Measurements from ENCODE around the gene WDR62.
"Not testable (repeated sequence)": the region's sequence is repeated elsewhere in the genome, so short reads cannot be mapped to it uniquely, and the experiment has no call there.

Gene WDR62

DNA sequence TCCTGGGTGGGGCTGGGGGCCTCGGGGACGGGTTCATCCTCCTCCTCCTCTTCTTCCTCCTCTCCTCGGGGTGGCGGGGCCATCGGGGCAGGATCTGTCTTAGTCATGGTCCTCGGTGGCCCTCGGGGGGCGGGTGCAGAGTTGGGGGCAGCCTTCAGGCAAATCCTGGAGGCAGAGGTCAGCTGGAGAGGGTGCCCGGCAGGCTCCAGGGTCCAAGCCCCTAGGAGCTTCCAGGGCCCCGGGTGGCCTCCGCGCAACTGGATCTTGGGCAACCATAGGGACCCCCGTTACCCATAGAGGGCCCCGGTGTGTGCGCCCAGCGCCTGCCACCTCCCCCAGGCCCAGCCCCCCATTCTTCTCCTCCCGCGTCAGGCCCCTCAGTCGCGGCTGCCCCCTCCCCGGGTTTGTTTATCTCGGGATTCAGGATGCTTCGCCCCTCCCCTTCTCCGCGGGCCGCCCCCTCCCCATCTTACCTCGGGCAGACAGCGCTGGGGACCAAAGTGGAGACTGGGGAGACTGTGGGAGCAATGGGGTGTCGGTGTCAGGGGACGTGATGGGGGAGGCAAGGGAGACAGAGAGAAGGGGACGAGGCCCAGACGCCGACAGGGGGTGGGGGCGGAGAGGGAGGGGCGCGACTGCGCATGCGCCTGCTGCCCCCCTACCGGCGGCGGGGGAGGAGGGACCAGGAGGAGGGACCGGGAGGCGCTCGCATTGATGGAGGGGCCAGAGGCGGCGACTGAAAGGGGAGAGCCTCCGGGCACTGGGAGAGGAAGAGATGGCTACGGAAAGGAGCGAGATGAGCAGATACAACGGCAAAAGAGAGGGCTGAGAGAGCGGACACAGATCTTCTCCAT is 22.2 kb upstream of the WDR62 start, which contains the start of gene CLIP3:
CLIP3 (minus strand) TSS at position 623 of the 854 bp plus-strand sequence; CDS start at position 107, 516 bp downstream.
- DNase-seq (ENCODE audit: low read depth in 2 of 2): no peak

- no peak for DNase-seq (ENCODE audit: low read depth in 2 of 2)
Observed at GRCh38 chr19:36040495-36040894, 14.2 kb upstream of the WDR62 start.

- not testable (repeated sequence) for DNase-seq (ENCODE audit: low read depth in 2 of 2)
Observed at GRCh38 chr19:36041092-36041491, 13.6 kb upstream of the WDR62 start.

DNA sequence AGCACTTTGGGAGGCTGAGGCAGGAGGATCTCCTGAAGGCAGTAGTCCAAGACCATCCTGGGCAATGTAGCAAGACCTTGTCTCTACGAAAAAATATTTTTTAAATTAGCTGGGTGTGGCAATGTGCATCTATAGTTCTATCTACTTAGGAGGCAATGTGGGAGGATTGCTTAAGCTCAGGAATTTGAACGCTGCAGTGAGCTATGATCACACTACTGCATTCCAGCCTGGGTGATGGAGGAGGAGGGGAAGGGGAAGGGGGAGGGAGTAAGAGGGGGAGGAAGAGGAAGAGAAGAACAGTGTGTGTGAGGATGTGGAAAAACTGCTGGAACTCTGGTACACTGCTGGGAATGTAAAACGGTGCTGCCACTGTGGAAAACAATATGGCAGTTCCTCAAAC is 12.9 kb upstream of the WDR62 start:
- no peak for DNase-seq (ENCODE audit: low read depth in 2 of 2)

DNA sequence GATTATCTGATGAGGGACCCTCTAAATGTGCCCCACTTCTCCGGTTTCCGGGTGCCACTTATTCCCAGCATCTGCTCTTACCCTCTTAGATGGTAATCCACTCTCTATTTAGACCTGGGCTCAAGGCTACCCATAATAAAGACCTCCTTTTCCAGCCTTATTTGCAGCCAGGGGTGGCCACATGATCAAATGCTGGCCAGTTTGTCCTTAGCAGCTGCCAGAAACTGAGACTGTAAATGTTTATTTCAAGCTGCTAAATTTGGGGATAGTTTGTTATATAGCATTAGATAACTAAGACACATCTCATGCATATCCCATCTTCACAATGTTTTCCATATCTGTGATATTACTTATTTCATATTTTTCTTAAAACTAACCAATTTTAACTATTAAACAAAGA is 10.7 kb upstream of the WDR62 start:
- DNase-seq (ENCODE audit: low read depth in 2 of 2): no peak

DNA sequence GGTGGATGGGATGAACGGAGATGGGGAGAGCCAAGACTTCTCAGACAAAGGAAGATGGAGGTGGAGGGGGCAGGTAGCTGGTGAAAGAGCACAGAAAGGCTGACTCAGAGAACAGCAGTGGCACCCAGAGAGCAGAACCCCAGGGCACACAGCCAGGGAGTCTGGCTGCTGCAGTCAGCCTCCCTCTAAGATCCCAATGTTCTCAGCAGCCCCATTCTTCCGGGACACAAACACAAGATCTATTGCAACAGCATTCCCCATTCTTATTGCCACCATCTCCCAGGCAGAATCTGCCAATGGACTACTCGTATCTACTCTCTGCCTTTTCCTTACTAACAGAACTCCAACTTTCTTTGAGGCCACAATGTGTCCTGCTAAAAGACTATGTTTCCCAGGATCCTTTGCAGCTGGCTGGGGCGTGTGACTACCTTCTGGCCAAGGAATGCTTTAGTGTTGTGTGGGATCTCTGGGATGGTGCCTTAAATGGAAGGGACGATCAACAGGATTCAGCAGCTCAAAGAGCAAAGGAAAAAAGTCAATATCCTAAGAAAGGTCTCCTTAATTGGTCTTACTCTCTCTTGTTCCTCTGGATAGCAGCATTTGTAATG is 8.2 kb upstream of the WDR62 start:
- DNase-seq (ENCODE audit: low read depth in 2 of 2): no peak

DNA sequence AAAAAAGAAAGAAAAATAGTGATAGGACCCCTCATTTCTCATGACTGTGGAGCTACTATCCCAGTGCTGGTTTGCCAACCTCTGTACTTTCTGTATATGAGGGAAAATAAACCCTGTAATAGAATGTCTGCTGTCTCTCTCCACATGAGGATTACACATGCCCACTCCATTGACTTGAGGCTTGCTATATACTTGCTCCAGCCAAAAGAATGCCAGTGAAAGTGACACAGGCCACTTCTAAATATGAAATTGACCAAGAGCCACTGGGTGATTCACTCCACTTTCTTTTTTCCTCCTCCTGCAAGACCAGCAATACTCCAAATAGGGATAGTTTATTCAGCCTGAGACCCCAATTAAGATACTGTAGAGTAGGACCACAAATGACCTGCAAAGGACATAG is 6.9 kb upstream of the WDR62 start:
- DNase-seq (ENCODE audit: low read depth in 2 of 2): no peak

- DNase-seq (ENCODE audit: low read depth in 2 of 2): no peak
Observed at GRCh38 chr19:36049080-36049698, 5.5 kb upstream of the WDR62 start.

DNA sequence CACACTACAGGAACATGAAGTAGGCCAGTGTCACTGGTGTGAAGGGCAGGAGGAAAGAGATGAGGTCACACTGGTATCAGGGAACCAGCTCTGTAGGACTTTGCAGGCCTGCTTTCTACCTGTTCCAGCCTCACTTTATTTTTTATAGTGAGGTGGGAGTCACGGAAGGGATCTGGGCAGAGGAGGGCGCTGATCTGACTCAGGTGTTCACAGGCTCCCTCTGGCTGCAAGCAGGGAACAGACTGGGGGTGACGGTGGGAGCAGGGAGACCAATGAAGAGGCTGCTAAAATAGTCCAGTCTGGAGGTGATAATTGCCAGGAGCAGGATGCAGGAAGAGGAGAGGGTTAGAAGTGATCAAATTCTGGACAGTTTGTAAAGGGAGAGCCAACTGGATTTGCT is 3.5 kb upstream of the WDR62 start:
- no peak for DNase-seq (ENCODE audit: low read depth in 2 of 2)

GRCh38 chr19:36051637-36052036 is 3.1 kb upstream of the WDR62 start:
- DNase-seq (ENCODE audit: low read depth in 2 of 2): no peak

DNA sequence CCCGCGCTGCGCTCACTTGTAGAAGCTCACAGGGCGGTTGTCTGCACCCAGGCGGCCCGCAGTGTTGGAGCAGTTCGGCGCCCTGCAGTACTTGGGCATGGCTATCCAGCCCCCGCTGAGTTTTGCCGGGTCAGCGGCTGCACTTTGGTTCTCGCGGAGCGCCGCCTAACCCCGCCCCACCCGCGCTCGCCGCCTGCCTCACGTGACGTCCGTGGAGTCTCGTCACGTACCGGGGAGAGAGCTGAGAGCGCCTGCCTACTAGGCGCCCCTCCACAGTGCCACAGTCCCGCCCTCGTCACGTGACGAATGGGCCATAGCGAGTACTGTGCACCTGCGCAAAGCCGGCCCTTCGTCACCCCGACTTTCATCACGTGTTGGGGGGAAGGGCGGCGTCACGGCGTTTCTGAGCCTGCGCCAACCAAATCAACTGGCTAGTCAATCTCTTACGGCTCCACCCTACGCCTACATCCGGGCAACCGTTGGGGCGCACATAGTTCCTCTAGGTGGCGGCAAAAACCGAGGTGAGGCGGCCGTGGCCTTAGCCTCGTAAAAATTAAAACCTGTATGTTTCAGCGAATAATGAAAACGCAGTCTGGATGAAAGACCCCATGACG is 471 bp upstream of the WDR62 start, which contains the start of gene THAP8:
THAP8 (minus strand) TSS at position 167 of the 614 bp plus-strand sequence; CDS start at position 99, 68 bp downstream.
- peak; percentile 98 to 99 for DNase-seq (ENCODE audit: low read depth in 2 of 2)

DNA sequence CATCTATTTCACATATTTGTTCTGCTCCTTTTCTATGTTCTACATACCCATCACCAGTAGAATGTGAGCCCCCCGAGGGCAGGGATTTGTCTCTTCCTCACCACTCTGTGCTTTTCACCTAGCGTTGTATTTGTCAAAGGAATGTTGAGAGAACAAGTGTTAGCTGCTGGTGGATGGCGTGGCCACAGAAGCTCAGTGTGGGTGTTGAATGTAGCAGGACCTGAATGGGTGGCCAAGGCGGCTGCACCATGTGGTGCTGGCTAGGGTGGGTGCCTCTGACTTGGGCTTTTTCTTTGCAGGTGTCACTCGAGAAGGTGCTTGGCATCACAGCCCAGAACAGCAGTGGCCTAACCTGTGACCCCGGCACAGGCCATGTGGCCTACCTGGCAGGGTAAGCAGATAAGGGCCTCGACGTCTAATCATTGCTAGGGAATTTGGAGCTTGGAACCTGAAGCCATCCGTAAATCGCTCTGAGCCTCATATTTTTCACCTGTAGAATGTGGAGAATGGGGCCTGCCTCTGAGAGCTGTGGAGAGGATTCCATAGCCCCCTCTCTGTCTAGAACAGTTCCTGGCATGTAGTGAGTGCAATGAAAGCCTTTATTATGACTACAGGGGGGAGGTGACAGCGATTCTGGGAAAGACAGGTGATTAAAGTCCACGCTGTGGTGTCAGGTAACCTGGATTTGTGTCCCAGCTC is 3.9 kb downstream of the WDR62 start:
- DNase-seq (ENCODE audit: low read depth in 2 of 2): no peak

GRCh38 chr19:36059180-36059910 is 4.6 kb downstream of the WDR62 start:
- no peak for DNase-seq (ENCODE audit: low read depth in 2 of 2)

- DNase-seq (ENCODE audit: low read depth in 2 of 2): no peak
Observed at GRCh38 chr19:36060430-36060829, 5.7 kb downstream of the WDR62 start.

DNA sequence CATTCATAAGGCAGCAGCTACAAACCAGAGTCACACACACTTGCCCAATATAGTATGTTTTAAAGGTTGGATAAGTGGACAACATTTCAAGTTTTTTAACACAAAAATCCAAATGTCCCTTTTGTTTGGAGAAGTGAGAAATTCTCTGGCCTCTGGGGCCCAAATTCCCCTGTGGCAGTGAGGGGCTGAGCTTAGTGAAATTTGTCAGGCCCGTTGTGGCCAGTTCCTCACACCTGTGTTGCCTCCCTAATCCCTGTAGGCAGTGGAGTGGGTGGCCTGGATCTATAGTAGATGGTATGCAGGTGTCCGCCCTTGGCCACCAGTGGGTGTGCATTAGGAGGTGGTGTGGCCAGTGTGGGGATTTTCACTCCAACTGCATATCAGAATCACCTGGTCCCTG is 6.7 kb downstream of the WDR62 start:
- DNase-seq (ENCODE audit: low read depth in 2 of 2): no peak

DNA sequence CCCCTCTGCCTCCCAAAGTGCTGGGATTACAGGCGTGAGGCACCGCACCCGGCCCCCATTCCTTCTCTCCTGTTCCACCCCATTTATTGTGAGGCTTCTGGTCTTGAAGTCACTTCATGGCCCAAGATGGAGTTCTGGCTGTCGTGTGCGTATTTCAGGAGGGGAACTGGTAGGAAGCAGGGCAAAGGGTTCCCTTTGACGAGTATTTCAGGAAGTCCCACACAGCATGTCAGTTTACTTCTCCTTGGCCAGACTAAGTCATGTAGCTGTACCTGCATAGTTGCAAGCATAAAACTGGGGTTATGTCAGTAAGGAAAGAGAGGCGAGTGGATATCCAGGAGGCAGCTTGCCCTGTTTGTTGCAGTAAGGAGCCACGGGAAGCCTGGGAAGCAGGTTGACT is 10.1 kb downstream of the WDR62 start:
- DNase-seq (ENCODE audit: low read depth in 2 of 2): no peak

DNA sequence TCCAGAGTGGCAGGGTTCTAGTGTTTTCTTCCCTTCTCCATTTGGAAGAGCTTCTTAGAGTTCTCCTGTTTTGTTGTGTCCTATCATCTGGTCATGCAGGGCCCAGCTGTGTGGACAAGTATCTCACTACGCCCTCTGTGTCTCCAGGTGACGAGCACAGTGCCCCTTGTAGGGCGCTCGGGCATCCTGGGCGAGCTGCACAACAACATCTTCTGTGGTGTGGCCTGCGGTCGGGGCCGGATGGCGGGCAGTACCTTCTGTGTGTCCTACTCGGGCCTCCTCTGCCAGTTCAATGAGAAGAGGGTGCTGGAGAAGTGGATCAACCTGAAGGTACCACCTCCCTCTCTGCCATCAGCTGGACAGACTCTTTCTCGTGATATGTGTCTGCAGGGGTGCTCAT is 13.0 kb downstream of the WDR62 start:
- no peak for DNase-seq (ENCODE audit: low read depth in 2 of 2)

DNA sequence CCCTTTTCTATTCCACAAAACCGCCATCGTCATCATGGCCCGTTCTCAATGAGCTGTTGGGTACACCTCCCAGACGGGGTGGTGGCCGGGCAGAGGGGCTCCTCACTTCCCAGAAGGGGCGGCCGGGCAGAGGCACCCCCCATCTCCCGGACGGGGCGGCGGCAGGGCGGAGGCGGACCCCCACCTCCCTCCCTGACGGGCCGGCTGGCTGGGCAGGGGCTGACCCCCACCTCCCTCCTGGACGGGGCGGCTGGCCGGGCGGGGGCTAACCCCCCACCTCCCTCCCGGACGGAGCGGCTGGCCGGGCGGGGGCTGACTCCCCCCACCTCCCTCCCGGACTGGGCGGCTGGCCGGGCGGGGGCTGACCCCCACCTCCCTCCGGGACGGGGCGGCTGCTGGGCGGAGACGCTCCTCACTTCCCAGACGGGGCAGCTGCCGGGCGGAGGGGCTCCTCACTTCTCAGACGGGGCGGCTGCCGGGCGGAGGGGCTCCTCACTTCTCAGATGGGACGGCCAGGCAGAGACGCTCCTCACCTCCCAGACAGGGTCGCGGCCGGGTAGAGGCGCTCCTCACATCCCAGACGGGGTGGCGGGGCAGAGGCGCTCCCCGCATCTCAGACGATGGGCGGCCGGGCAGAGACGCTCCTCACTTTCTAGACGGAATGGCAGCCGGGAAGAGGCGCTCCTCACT is 14.3 kb downstream of the WDR62 start:
- DNase-seq (ENCODE audit: low read depth in 2 of 2): not testable (repeated sequence)

DNA sequence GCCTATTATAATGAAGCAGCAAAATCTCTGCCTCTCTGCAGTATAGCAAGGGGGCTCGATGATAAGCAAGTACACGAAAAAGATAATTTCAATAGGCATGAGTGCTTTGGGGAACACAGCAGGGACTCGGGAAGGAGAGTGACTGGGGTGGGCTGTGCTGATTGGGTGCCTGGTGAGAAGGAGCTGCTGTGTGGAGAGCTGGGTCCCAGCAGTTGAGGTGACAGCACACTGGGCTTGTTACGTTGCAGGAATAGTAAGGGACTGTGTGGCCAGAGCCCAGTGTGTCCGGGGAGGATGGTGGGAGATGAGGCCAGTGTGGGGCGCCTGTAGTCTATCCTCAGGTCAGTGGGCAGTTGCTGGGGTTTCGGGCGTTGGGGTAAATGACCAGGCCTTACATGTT is 17.4 kb downstream of the WDR62 start:
- DNase-seq (ENCODE audit: low read depth in 2 of 2): no peak

- DNase-seq (ENCODE audit: low read depth in 2 of 2): no peak
Observed at GRCh38 chr19:36073121-36073876, 18.6 kb downstream of the WDR62 start.
